Left hindlimb (tissue), 1 donor: ENCODE data around the gene AGAP1.

Source experiments
- DNase-seq: peaks from one replicate; pipeline ENCODE4 v3.0.0-alpha.2; 2018

The AGAP1 gene

DNA sequence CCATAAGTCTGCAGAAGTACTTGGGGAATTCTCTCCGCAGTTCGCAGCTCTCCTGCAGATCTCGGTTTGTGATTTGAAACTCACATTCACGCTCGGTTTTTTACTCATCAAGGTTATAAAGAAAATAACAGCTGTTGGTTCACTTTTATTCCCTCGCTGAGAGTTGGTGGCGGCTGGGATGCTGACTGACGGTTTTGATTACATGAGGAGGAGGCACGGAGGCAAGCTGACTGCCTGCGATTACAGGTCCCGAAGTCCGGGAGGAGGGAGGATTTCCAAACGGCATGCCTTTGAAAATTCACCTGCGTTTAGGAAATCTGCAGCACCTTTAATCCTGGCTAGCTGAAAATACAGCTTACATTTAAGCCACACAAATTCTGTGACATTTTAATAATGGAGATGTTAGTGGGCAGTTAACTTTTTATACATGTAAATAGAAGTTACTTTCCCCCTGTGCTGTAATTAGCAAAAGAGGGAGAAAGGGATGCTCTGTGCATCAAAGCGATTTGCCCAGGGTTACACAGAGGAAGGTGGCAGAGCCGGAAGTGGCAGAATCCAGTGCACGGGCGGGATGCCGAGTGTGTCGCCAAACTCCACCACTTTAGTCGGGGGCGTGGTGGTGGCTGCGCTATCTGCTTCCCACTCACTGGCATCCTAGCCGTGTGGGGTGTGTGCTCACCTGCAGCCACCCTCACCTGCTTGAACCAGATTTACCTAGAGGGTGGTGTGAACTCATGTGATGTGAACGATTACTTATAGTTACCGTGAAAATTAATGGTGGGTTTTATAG, 14.7 kb downstream of the AGAP1 start:
- no peak for DNase-seq

DNA sequence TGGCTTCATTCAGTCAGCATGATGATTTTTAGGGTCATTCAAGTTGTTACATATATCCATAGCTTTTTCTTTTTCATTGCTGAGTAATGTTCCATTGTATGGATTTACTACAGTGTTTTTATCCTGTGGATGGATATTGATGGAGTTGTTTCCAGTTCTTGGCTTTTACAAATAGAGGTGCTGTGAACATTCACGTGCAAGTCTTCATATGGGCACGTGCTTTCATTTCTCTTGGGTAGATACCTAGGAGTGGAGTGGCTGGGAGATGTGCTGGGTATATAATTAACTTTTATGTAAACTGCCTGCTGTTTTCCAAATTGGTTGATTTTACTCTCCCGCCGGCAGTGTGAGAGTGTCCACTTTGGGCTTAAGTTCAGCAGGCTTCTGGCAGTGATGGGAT, 16.5 kb downstream of the AGAP1 start:
- no peak for DNase-seq

DNA sequence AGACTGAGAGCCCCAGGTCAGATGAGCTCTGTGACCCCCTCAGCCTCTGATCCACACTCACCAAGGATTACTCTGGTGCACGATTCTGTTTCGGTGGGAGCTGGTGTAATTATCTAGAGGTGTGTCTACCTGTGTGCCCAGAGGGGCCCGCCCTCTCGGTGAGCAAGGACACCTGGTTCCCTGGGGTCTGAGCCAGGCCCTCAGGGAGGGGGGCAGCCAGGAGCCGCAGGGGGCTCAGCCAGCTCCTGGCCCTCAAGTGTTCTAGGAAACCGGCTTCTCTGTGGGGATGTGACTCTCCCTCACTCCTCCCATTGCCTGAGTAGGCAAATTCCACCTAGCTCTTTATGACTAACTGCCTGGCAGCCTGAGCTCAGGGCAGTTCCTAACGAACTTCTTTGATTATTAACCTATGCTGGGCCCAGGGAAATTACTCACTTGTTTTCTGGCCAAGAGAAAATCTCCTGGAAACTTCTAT, 17.4 kb downstream of the AGAP1 start:
- no peak for DNase-seq

DNA sequence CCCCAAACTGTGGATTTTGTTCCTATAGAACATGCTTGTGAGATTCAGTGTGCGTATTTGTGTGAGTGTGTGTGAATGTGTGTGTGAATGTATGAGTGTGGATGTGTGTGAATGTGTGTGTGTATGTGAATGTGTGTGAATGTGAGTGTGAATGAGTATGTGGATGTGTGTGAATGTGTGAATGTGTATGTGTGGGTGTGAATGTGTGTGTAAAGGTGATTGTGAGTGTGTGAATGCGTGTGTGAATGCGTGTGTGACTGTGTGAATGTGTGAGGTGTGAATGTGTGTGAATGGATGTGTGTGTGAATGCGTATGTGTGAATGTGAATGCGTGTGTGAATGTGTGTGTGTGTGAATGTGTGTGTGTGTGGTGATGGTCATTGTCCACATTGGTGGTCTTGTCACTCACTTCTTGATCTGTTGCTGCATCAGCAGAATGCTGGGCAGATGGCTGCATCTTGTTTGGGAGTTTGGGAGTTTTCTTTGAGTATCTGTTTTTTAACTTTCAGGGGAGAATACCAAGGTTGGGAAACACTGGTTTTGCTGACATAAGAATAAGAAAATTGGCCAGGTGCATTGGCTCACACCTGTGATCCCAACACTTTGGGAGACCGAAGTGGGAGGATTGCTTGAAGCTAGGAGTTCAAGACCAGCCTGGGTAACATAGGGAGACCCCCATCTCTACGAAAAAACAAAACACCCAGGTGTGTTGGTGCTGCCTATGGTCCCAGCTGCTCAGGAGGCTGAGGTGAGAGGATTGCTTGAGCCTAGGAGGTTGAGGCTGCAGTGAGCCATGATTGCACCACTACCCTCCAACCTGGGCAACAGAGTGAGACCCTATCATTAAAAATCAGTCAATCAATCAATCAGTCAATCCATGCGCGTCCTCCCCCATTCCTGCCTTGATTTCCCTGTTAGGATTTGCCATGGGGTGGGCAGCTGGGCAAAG, 18.2 kb downstream of the AGAP1 start:
- no peak for DNase-seq

DNA sequence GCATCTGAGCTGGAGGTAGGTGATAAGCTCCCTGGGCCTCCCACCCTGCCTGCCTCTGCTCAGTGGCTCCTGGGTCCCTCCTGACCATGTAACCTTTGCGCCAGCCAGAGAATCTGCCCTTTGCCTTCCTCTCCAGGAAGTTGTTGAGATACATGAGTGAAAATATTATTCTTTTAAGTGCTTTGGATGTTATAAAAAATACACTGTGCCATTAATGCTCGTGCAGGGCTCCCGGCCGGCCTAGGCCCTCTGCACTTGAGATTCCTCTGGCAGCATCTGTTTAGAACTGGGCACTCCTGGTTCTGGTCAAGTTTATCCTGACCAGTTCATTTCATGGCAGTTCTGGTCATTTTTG, 18.8 kb downstream of the AGAP1 start:
- DNase-seq, result no peak

DNA sequence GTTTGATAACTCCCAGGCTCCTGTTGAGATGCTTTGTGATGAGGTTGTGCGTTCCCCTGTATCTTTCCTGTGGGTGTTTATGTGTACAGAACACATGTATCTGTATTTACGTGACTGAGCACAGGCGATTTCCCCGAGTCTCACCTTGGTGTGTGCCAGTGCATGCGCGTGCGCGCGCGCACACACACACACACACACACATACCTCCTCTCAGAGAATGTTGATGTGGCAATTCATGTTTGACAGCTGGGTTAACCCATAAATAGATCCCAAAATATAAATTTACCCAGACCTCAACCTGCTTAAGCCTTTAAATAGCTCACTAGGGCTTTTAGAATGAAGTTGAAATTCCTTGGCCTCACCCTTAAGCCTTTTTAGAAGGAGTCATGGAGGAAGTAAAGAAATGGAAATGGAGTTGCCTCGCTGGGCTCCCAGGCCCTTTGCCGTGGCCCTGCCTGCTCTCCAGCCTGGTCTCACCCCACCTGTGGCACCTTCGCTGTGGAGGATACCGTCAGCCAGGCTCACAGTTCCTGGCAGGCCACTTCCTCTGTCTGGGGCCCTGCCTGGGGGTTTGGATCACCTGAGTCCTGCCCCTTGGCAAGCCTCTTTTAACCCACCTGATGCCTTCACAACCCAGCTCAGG, 20.3 kb downstream of the AGAP1 start:
- DNase-seq, result no peak

DNA sequence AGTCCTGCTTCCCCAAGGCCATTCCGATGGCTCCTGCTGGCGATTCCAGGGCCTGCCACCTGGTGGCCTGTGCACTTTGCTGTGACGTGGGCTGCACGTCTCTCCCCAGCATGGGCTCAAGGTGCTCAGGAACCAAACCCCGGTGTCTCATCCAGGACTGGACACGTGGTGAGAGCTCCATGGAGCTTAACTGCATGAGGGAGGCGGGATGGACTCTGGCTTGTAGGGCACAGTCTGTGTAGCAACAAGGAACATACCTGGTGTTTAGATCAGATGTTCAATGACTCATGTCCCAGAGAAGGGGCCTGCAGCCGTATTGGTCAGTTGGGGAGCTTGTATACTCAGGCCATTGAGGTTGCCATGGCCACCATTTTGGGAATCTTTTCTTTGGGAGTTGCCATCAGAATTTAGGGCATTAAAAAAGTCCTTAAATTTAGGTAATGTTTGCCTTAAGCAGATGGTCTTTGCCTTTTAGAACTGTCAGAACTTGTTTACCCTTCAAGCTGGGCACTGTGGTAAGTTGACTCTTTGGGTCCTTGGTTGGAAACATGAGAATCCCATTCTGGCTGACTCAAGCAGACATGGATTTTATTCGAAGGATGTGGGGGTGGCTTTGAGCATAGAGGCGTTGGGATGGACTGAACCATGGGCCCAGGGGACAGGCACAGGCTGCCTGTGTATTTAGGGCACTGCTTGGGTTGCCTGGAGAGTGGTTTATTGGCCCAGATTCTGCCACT, 21.0 kb downstream of the AGAP1 start:
- DNase-seq, result no peak

DNA sequence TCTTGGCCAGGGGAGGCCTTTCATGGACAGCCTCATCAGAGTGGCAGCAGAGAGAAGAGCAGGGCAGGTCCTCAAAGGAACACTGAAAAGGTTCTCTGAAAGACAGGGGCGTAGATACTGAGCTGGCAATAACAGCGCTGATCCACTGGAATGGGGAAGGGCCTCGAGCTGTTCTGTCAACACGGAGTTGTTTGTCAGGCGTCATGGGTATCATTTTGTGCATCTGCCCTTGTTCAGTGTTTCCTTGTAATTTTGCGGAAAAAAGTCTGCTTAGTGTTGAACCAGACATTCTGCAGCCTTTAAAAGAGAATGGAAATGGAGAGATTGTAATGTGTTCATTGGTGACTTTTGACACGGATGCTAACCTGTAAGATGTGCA, 21.5 kb downstream of the AGAP1 start:
- DNase-seq, result no peak

DNA sequence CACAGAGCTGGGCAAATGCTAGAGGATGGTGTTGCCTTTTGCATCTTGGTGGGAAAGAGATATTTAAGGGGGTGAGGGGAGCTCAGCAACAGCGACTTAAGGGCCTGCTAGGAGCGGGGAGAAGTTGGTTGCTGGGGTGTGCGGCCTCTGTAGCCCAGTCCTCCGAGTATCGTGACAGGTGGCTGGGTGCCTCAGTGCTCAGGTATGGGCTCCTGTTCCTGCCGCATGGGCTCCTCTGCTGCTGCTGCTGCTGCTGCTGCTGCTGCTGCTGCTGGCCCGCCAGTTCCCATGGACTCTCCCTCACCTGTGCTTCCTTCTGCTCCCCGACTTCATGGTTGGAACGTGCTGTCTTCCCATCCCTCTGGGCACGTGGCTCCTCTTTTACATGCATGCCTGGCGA, 22.0 kb downstream of the AGAP1 start:
- no peak for DNase-seq

DNA sequence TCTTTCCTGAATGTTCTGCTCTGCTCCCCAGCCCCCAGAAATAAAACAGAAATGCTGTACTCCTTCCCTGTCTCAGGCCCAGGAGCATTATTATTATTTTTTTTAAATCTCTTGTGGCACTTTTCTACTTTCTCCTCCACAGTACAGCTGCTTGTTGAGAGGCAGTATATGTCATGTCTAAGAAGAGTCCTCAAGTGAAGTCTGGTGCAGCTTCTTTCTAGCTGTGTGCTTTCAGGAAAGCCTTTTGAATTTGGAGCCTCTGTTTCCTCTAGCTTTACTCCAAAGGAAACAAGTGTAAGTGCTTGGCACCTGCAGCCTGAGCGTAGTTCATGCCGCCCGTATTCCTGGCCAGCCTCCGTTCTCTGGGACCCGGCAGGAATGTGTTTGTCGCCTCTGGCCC, 22.4 kb downstream of the AGAP1 start:
- no peak for DNase-seq

DNA sequence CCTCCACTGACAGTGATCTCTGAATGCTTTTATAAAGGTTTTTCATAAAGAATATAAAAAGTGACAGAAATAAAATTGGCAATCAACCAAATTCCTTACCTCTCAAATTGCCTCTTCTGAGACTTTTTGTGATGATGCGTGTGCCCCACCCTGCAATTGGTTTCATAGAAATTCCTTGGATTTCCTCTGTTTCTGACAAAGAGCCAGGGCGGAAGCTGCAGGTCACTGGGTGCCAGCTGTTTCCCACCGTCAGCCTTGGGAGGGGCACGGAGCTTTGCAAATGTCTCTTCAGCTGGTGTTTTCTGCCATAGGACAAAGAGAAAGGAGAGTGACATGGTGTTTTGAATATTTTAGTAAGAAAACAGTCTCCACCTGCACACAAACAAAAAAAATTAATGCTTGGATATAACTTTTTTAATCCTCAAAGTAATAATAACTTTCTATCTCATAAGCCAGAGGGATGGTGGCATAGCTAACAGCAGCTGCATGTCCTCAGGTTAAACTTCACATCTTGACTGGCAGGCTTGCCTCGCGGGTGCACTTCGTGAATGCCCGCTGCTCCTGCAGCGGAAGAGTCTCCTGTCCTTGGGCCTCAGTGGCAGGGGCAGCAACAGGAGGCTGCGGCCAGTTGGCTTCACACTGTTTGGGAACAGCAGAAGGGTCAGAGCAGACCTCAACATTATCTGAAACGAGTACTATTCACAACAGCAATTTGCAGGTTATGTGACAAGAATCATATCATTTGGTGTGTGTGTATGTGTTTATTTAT, 24.7 kb downstream of the AGAP1 start:
- DNase-seq, result no peak

DNA sequence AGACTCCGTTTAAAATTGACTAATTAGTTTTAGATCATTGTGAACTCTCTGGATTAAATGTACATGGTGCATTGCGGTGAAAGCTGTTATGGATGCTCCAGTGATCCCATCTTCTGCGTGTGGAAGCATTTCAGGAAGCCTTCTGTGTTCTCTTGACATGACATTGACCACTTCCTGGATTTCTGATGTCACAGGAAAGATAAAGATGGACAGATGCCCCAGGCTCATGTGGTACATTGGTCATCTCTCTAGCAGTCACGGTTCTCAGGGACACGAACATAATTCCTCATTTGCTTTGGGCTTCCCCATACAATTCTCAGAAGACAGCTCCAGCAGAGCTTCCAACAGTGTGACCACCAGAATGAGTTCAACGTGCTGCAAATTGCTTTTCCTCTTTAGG, 26.9 kb downstream of the AGAP1 start:
- DNase-seq, result no peak

DNA sequence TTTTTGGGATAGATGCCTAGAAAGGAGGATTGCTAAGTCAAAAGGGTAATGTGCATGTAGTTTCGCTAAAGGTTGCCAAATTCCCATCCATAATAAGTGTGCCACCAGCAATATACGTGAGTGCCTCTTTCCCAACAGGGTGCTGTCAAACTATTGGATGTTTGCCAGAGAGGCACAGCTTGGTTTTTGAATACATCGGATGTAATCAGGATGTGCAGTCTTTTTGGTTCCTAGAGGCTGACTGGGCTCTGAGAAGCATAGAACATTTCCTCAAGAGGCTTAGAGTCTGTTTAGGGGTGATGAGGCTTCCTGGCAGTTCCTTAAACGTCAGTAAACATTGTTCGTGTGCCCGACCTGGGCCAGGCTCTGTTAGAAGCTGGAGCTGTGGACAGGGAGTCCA, 28.0 kb downstream of the AGAP1 start:
- no peak for DNase-seq

DNA sequence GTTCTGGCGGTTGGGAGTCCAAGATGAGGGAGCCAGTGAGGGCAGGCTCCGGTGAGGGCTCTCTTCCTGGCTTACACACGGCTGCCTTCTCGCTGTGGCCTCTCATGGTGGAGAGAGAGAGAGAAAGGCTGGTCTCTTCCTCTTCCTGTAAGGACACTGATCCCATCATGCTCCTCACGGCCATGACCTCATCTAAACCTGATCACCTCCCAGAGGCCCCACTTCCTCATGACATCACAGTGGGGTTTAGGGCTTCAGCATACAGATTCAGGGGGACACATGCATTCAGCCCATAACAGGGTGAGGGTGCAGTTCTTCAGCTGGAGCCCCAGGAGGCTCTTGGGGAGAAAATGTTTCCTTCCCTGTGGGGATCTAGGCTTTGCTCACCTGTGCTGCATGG, 29.2 kb downstream of the AGAP1 start:
- DNase-seq, result no peak

DNA sequence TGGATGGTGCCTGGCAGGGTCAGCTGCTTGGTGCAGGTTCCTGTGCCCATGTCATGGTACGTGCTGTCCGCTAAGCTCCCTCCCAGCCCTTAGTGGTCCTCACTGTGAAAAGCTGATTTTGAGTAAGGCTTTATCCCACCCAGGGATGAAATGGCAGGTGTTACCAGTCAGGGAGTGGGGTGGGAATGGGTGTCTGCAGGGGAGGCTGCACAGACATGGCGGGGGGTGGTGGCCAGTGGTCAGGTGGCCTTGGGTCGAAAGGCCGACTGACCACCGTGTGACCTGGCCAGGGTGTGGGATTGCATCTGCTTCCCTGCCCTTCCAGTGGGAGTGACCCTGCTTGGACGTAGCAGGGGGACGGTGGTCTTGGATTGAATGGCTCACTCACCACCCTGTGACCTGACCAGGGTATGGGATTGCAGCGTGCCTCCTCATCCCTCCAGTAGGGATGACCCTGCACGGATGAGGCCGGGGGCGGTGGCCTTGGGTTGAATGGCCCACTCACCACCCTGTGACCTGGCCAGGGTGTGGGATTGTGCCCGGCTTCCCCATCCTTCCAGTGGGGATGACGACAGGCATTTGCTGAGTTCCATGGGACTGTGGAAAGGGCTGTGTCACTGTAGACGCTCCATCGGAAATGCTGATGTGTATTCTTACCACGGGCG, 29.8 kb downstream of the AGAP1 start:
- DNase-seq, result no peak

DNA sequence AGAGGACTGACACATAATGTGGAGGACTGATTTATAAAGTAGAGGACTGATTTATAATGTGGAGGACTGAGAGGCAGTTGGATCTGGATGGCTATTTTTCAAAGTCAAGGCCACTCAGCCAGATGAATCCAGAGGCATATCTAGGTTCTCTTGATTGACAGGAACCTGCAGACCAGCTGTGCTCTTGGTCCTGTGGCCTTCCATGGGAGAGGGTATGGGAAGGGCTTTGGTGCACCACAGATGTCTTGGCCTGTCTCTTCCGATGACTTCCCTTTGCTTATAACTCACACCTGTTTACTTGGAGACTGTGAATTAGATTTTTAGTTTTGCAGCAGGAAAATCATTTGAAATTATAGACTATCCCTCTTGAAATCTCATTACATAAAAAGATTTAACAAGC, 32.3 kb downstream of the AGAP1 start:
- DNase-seq, result no peak

DNA sequence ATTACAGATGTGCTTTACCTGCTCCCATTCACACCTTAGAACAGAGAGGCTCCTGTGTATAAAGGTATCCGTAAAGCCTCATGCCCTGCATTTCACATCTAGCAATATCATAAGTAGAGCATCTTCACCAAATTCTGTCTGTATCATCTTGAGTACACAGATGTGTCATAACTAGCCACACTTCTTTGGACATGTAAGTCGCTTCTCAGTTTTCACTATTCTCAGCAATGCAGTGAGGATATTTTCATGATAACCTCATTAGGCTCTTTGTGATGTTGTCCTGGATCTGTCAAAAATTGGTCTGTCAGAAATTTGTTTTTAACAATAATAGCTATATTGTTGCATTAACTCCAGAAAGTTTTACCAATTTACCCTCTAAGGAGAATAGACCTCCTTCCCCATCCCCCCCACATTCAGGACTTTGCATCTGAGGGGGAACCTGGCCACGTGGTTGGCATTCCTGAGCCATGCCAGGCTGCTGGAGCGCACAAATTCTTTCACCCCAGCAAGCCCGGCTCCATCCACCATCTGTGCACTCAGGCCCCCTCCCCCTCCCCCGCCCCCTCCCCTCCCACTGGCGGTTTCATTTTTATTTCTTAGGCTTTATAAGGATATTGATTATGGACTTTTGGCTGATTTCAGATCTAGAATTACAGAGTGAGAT, 34.1 kb downstream of the AGAP1 start:
- DNase-seq, result no peak

DNA sequence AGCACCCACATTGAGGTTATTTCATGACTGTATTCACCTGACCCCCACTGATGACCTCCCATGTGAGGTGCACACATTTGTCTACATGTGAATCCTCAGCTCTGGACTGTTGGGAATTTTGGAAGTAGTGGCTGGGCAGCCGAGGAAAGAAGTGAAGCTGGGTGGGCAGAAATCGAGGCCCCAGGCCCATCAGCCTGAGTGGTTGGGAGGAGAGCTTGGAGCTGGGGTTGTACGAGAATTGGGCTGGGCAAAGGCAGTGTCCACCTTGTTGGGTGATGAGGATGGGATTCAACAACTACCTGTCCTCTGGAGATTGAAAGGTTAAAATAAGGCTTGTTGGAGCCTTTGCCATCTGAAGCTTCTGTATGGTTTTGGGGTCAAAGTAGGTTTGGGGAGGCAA, 35.8 kb downstream of the AGAP1 start:
- DNase-seq, result no peak

DNA sequence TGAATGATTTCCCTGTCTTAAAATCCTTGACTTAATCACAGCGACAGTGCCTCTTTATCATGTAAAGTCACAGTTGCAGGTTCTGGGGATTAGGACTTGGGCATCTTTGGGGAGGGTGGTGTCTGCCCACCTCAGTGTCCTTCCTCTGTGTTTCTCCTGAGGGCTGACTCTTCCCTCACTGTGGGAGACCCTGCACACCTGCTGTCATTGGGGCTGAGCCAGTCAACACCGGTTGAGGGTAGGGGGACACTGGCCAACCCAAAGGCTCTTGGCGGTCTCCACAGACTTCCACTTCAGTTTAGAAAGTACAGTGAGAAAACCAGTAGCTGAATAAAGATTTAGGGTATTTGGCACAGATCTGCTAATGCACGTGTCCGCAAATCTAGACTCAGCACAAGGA, 36.9 kb downstream of the AGAP1 start:
- DNase-seq, result no peak

DNA sequence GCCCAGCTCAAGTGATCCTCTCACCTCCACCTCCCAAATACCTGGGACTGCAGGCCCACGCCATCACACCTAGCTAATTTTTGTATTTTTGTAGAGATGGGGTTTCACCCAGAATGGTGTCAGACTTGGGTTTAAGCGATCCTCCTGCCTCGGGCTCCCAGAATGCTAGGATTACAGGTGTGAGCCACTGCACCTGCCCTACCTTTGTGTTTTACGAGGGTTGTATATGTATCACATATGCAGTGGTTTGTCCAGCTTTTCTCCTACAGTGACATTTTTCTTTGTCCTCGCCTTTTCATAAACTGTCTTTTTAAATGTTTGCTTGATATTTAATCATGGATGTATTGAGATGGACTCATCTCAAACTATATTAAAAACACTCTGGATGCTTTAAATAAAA, 38.5 kb downstream of the AGAP1 start:
- DNase-seq, result no peak

DNA sequence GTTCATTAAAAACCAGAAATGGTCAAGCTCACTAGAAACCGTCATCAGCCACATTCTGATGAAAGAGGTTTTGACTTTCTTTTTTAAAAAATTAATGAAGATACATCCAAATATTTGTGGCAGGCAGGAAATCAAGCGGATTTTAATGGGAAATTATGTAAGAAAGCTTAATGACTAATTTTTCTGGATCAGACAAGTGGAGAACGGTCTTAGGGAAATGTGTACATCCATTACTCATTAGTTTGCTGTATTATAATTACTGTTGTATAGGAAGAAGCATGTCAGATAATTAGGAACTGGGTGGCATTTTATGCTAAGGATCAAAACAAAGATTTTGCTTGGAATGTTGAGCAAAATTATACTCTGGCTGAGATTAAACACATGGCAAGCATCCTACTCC, 39.4 kb downstream of the AGAP1 start:
- DNase-seq, result no peak
